HG03196 (cell line): ENCODE results near the gene DENR.

Experiments
- ATAC-seq: cut with Tn5 transposase; IDR thresholded peaks from one replicate; pipeline ENCODE4 v1.9.1; 2021; ENCODE audit not compliant: unreplicated experiment

The DENR gene

GRCh38 chr12:122813310-122813713 is 60.7 kb downstream of the DENR start:
- no peak for ATAC-seq

- ATAC-seq: no peak
These were observed 66.7 kb downstream of the DENR start for GRCh38 chr12:122819209-122819785.

- no peak for ATAC-seq
These were observed 67.5 kb downstream of the DENR start for GRCh38 chr12:122820138-122820537.
